Aorta (tissue), 5 donors: ENCODE results near the gene C17orf78. TPM values are rescaled to one million over a fixed set of nuclear protein-coding genes. Genes with fewer than 3 reads are reported as not detected.
A peak's percentile ranks its signal among the peaks of the same experiment; 100 is the strongest.

Experiments used
- ATAC-seq: fragments of 200-7000 bp; cut with Tn5 transposase; one replicate; pipeline ENCODE4 v1.9.1; 2022; ENCODE audit warnings: moderate library complexity; ENCODE audit not compliant: low FRiP score
- DNase-seq, 2 donors: peaks; one replicate each; pipeline ENCODE4 v3.0.0-alpha.2; 2020
- H3K27ac ChIP-seq, 2 donors: one replicate each; pipeline ENCODE4 v1.5.1; 2013; ENCODE audit warnings: low read length in 2 of 2, mild to moderate bottlenecking in 2 of 2, moderate library complexity in 2 of 2, control low read depth in 1 of 2, inconsistent platforms in 1 of 2, low read depth in 1 of 2
- H3K27me3 ChIP-seq, 2 donors: one replicate each; pipeline ENCODE4 v1.6.1; 2013; ENCODE audit warnings: control low read depth in 1 of 2, low read length in 1 of 2, mild to moderate bottlenecking in 1 of 2, moderate library complexity in 1 of 2; ENCODE audit not compliant: insufficient read depth in 2 of 2, control insufficient read depth in 1 of 2
- H3K36me3 ChIP-seq, 2 donors: one replicate each; pipeline ENCODE4 v1.6.1; 2013; ENCODE audit warnings: control low read depth in 1 of 2, low read length in 1 of 2, mild to moderate bottlenecking in 1 of 2; ENCODE audit not compliant: insufficient read depth in 2 of 2, control insufficient read depth in 1 of 2
- H3K4me1 ChIP-seq, 2 donors: one replicate each; pipeline ENCODE4 v1.6.1; 2013; ENCODE audit warnings: low read length in 2 of 2, control low read depth in 1 of 2, mild to moderate bottlenecking in 1 of 2, moderate library complexity in 1 of 2; ENCODE audit not compliant: insufficient read depth in 2 of 2, control insufficient read depth in 1 of 2
- H3K4me3 ChIP-seq, 2 donors: one replicate each; pipeline ENCODE4 v1.5.1; 2013; ENCODE audit warnings: low read length in 2 of 2, control low read depth in 1 of 2, mild to moderate bottlenecking in 1 of 2
- H3K9me3 ChIP-seq: one replicate; pipeline ENCODE4 v1.6.1; 2013; ENCODE audit warnings: mild to moderate bottlenecking, low read length; ENCODE audit not compliant: control insufficient read depth
- WGBS, 2 donors: extraction: QIAGEN DNeasy Blood & Tissue Kit; methylation state at CpG; one replicate each; pipeline ENCODE4 v1.1.7; 2013; 5-methylcytosine and 5-hydroxymethylcytosine counted together
- intact Hi-C, 2 donors: fragments of 100-400 bp; cut with DNase I; formaldehyde crosslinking; loops; one replicate each; pipeline versions ENCODE4 v1.14.2 to v1.15.0; 2022
- polyA plus RNA-seq, 2 donors: library from polyadenylated mRNA; stranded (reverse); fragments of 200-250 nt; gene quantifications; one replicate each; pipeline ENCODE4 v1.2.3, GENCODE V29; 2013
- total RNA-seq, 2 donors: library from RNA; stranded (reverse); fragmentation: NEBNext Ultra II Directional; extraction: Animal tissue kit (Norgen Biotek cat#: 25700); gene quantifications; one replicate each; pipeline ENCODE4 v1.2.1, GENCODE V29; 2021
- donor health status: healthy with polysubstance abuse.
- donor health status: Bipolar disorder and iron deficiency.
- donor health status: DM: no; HTN: no; CAD: no.
- donor health status: DM: no; HTN: no; CAD: no.
- donor health status: DM: yes; HTN: yes; CAD: no.

C17orf78 gene
- total and polyA plus RNA-seq, 4 donors = 3.0 TPM; not detected in 3

- Histone ChIP-seq H3K36me3 (no peaks in the 10 kb centered on the region), H3K27ac (no peak overlapping the region), H3K9me3 (no peaks in the 10 kb centered on the region), H3K4me1 (no peaks in the 10 kb centered on the region), H3K27me3 (no peaks in the 10 kb centered on the region), H3K4me3 (no peak overlapping the region)
- ATAC-seq (no peak), DNase-seq (no peak)
- whole genome bisulfite sequencing, 2 donors = 95 to 96% methylated on average over 7 of the region's 7 CpGs
- intact Hi-C loops = no loop called here
These were observed 38.2 kb downstream of the C17orf78 start for GRCh38 chr17:37413875-37414519.

GRCh38 chr17:37417852-37418251, 42.1 kb downstream of the C17orf78 start:
- intact Hi-C loops = no loop called here
- Histone ChIP-seq H3K36me3 (no peaks in the 10 kb centered on the region), H3K27me3 (no peaks in the 10 kb centered on the region), H3K27ac (no peak overlapping the region), H3K9me3 (no peaks in the 10 kb centered on the region), H3K4me3 (no peak overlapping the region), H3K4me1 (no peaks in the 10 kb centered on the region)
- no peak for DNase-seq
- ATAC-seq = no peak
- 77 to 84% methylated on average over 2 of the region's 2 CpGs for WGBS, 2 donors

GRCh38 chr17:37422971-37423625, 47.3 kb downstream of the C17orf78 start:
- intact Hi-C loops = no loop called here
- Histone ChIP-seq H3K4me3 (no peak overlapping the region), H3K27ac (no peak overlapping the region), H3K36me3 (peaks cover 0 to 2% of the 10 kb centered on the region in 2 donors), H3K4me1 (no peaks in the 10 kb centered on the region), H3K27me3 (no peaks in the 10 kb centered on the region), H3K9me3 (no peaks in the 10 kb centered on the region)
- WGBS, 2 donors = 66 to 85% methylated on average over 4 of the region's 4 CpGs
- no peak for ATAC-seq
- no peak for DNase-seq

GRCh38 chr17:37425268-37425667, 49.5 kb downstream of the C17orf78 start:
- no peak overlapping the region for H3K27ac ChIP-seq
- ATAC-seq = no peak
- intact Hi-C loops = no loop called here
- peaks cover 0 to 2% of the 10 kb centered on the region in 2 donors for H3K36me3 ChIP-seq
- DNase-seq = no peak
- WGBS, 2 donors = 92 to 93% methylated on average over 1 of the region's 1 CpG
- no peaks in the 10 kb centered on the region for H3K4me1 ChIP-seq
- H3K9me3 ChIP-seq = no peaks in the 10 kb centered on the region
- H3K4me3 ChIP-seq = no peak overlapping the region
- no peaks in the 10 kb centered on the region for H3K27me3 ChIP-seq

- Histone ChIP-seq H3K9me3 (no peaks in the 10 kb centered on the region), H3K4me3 (no peak overlapping the region), H3K36me3 (peaks cover 0 to 2% of the 10 kb centered on the region in 2 donors), H3K4me1 (no peaks in the 10 kb centered on the region), H3K27me3 (no peaks in the 10 kb centered on the region), H3K27ac (no peak overlapping the region)
- ATAC-seq (no peak), DNase-seq (no peak)
- intact Hi-C loops = no loop called here
- 97 to 99% methylated on average over 2 to 3 of the region's 3 CpGs for WGBS, 2 donors
These were observed 53.3 kb downstream of the C17orf78 start for GRCh38 chr17:37429039-37429438.

- H3K27ac ChIP-seq = no peak overlapping the region
- DNase-seq (no peak), ATAC-seq (no peak)
- no peaks in the 10 kb centered on the region for H3K4me1 ChIP-seq
- intact Hi-C loops = no loop called here
- H3K27me3 ChIP-seq = no peaks in the 10 kb centered on the region
- no peak overlapping the region for H3K4me3 ChIP-seq
- peaks cover 0 to 2% of the 10 kb centered on the region in 2 donors for H3K36me3 ChIP-seq
- WGBS, 2 donors = 93 to 100% methylated on average over 1 of the region's 1 CpG
- no peaks in the 10 kb centered on the region for H3K9me3 ChIP-seq
These were observed 53.7 kb downstream of the C17orf78 start for GRCh38 chr17:37429453-37429852.

GRCh38 chr17:37430051-37430627, 54.4 kb downstream of the C17orf78 start:
- intact Hi-C loops = no loop called here
- Histone ChIP-seq H3K9me3 (no peaks in the 10 kb centered on the region), H3K27me3 (no peaks in the 10 kb centered on the region), H3K4me1 (no peaks in the 10 kb centered on the region), H3K36me3 (peaks cover 0 to 2% of the 10 kb centered on the region in 2 donors), H3K27ac (peak overlapping the region in 1 of 2 donors; percentile 57), H3K4me3 (no peak overlapping the region)
- 5 to 9% methylated on average over 1 of the region's 1 CpG for WGBS, 2 donors
- no peak for DNase-seq
- ATAC-seq = no peak

GRCh38 chr17:37432671-37433070, 56.9 kb downstream of the C17orf78 start:
- Histone ChIP-seq H3K9me3 (no peaks in the 10 kb centered on the region), H3K36me3 (no peaks in the 10 kb centered on the region), H3K4me3 (no peak overlapping the region), H3K27me3 (no peaks in the 10 kb centered on the region), H3K4me1 (no peaks in the 10 kb centered on the region), H3K27ac (no peak overlapping the region)
- no peak for ATAC-seq
- 93 to 96% methylated on average over 2 of the region's 2 CpGs for WGBS, 2 donors
- no peak for DNase-seq
- intact Hi-C loops = no loop called here

- Histone ChIP-seq H3K4me1 (no peaks in the 10 kb centered on the region), H3K27ac (no peak overlapping the region), H3K27me3 (no peaks in the 10 kb centered on the region), H3K4me3 (no peak overlapping the region), H3K36me3 (peaks cover 2 to 4% of the 10 kb centered on the region in 2 donors), H3K9me3 (no peaks in the 10 kb centered on the region)
- DNase-seq (no peak), ATAC-seq (no peak)
- intact Hi-C loops = no loop called here
- 78 to 79% methylated on average over 4 of the region's 4 CpGs for WGBS, 2 donors
These were observed 62.4 kb downstream of the C17orf78 start for GRCh38 chr17:37438141-37438540.
